Frontal cortex (tissue), 4 donors: ENCODE data around the gene ZDHHC6. TPM values are rescaled to one million over a fixed set of nuclear protein-coding genes. Genes with fewer than 3 reads are reported as not detected.
A peak's percentile ranks its signal among the peaks of the same experiment; 100 is the strongest.
"Not testable (repeated sequence)": the region's sequence is repeated elsewhere in the genome, so short reads cannot be mapped to it uniquely, and the experiment has no call there.

Experiments
- DNase-seq, 2 donors: peaks; one replicate each; pipeline ENCODE4 v3.0.0; 2012; ENCODE audit warnings: low spot score in 2 of 2
- FAIRE-seq: peaks from 2 replicates; lab custom pipeline; 2012; peaks lifted over from hg19 to GRCh38; lab: Jason Lieb, UNC
- total RNA-seq: library from RNA; depleted of rRNA; stranded (reverse); fragments of >200 nt; gene quantifications from one replicate; pipeline ENCODE4 v1.2.3, GENCODE V29; 2014
- donor health status: control.
- donor health status: control.
- donor health status: control.

The ZDHHC6 gene
- 31.0 TPM for total RNA-seq

DNA sequence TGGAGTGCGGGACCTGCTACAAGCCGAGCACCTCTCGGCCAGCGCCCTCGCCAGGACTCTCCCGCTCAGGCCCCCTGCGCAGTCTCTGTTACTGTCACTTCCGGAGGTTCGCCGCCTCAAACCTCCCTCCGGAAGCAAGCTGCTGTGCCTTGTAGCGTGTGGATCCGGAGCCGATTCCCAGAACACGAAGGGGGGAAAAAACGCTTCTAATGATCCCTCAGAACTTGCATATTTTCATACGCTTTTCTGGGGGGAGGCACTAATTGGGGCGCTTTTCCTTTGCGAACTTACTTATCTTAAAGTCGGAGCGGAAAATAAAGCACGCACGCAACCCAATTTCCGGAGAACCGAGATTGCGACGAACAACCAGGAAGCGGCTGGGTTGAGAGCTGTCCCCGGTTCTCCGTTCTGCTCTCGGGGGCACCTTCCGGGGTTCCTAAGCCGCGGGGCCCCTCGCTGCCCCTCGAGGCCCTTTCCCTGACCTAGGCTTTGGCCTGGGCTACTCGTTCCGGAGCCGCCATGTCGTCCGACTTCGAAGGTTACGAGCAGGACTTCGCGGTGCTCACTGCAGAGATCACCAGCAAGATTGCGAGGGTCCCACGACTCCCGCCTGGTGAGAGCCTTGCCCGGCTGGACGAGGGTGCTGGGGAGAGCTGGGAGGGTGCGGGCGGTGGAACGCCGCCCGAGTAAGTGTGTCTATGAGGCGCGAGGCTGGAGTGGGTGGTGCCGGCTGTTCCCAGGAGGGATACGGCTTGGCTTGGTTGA lies at the start of gene ZDHHC6, which contains the start of gene VTI1A:
Gene ZDHHC6, minus strand, starts transcription at position 60 of the 765 bp plus-strand sequence. CDS start 1,478 bp downstream, outside the sequence.
Gene VTI1A, plus strand, starts transcription at position 361 of the 765 bp plus-strand sequence. Its CDS starts 159 bp downstream, at position 520.
- FAIRE-seq, result no peak
- peak; percentile 64 to 73 for DNase-seq

DNA sequence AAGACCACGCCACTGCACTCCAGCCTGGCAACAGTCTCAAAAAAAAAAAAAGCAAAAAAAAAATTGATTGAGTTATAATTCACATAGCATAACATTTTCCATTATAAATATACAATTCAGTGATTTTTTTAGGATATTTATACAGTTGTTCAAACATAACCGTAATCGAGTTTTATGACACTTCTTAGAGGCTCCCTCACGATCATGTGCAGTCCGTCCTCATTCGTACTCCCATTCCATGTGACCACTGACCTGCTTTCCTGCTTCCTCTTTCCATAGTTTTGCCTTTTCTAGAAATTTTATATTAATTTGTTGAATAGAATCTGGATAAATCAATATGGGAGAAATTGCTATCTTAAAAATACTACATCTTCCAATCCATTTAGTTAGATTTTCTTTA lies 46.0 kb upstream of the ZDHHC6 start:
- DNase-seq (no peak), FAIRE-seq (no peak)

DNA sequence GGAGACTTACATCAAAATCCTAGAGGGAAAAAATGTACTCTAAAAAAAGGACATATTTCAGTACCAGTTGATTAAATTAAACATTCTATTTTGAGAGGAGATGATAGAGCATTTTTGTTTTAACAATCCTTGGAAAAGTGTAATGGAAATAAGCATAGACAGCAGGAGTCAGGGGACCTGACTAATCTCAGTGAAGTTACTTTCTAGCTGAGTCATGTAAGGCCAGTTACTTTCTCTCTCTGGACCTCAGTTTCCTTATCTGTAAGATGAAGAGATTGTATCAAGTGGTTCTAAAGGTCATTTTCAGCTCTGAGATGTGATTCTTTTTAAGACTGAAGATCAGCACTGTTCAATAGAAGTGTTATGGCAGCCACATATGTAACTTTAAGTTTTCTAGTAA lies 44.4 kb upstream of the ZDHHC6 start:
- no peak for DNase-seq
- no peak for FAIRE-seq

GRCh38 chr10:112490545-112490944 lies 43.8 kb upstream of the ZDHHC6 start:
- no peak for DNase-seq

DNA sequence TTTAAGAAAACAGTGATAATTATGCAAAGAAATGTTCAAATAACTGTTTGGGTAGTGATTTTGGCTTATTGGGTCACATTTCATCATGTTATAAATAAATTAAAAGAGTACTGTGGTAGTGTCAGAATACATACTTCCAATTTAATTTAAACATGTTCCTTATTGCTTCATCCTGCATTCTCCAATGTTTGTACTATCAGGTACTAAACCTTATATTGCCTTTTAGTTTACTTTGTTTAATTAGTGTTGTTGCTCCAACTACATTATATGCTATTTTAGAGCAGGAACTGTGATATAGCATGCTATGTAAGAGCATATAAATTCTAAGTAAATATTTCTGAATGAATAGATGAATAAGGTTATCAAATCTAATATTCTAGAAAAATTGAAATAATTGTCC lies 41.2 kb upstream of the ZDHHC6 start:
- DNase-seq (no peak), FAIRE-seq (no peak)

More at GRCh38 chr10:112490545-112490944, 43.8 kb upstream of the ZDHHC6 start:
- no peak for FAIRE-seq

GRCh38 chr10:112484399-112484798 lies 37.7 kb upstream of the ZDHHC6 start:
- FAIRE-seq, result no peak
- no peak for DNase-seq

GRCh38 chr10:112481602-112482001 lies 34.9 kb upstream of the ZDHHC6 start:
- no peak for DNase-seq
- no peak for FAIRE-seq

DNA sequence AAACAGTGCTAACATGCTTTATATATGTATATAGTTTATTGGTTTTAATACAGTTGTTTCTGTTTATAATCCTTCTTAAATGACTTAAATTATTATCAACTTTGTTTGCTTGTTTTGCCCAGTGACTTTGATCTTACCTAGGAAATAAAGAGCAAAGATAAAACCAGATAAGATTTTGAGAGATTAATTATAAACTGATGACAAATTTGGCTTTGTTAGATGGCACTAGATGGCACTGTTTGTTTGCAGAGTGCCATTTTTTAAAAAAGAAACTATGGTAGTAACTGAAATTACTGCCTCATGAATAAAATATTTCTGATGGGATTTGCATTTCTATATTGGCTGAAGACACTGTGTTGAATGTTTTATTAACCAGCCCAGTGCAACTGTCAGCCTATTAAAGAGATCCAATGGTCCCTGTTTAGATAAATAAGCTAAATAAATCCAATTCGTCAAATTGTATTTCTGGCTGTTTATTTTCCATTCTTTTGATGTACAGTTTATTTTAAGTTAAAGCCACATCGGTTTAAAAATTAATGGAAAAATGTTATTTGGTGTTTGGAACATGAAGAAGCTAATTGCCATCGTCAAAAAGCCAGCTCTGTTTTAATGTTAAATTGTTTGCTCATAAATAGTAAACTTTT lies 29.0 kb upstream of the ZDHHC6 start:
- DNase-seq (no peak), FAIRE-seq (peak; percentile 86)

- peak in 1 of 2 donors; percentile 44 for DNase-seq
- FAIRE-seq, result peak; percentile 83
Measured at GRCh38 chr10:112471878-112472487, 25.3 kb upstream of the ZDHHC6 start.

GRCh38 chr10:112467541-112468075 lies 20.9 kb upstream of the ZDHHC6 start:
- DNase-seq, result no peak
- no peak for FAIRE-seq

- FAIRE-seq (no peak), DNase-seq (no peak)
Measured at GRCh38 chr10:112466802-112467201, 20.1 kb upstream of the ZDHHC6 start.

DNA sequence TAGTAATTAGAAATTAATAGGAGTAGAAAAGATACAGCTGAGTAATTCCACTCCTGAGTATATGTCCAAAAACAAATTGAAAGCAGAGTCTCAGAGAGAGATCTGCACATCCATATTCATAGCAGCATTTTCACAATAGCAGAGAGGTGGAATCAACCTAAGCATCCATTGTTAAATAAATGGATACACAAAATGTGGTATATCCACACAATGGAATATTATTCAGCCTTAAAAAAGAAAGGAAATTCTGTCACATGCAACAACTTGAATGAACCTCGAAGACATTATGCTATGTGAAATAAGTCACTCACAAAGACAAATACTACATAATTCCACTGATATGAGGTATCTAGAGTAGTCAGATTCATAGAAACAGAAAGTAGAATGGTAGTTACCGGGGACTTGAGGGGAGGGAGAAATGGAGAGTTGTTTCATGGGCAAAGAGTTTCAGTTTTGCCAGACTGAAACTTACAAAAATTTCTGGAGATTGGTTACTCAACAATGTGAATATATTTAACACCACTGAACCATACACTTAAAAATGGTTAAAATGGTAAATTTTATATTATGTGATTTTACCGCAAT lies 18.7 kb upstream of the ZDHHC6 start:
- FAIRE-seq (peak; percentile 42), DNase-seq (no peak)

DNA sequence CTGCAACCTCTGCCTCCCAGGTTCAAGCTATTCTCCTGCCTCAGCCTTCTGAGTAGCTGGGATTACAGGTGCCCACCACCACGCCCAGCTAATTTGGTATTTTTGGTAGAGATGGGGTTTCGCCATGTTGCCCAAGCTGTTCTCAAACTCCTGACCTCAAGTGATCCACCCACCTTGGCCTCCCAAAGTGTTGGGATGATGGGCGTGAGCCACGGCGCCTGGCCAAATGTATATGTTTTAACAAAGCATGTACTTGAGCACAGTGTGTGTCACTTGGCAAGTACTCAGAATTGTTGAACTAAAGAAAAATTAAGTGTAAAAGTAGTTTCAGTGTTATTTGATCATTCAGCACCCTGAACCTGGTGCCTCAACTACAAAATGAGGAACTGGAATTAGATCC lies 17.4 kb upstream of the ZDHHC6 start:
- DNase-seq, FAIRE-seq: not testable (repeated sequence)

GRCh38 chr10:112461029-112461887 lies 14.5 kb upstream of the ZDHHC6 start:
- DNase-seq (no peak), FAIRE-seq (no peak)

DNA sequence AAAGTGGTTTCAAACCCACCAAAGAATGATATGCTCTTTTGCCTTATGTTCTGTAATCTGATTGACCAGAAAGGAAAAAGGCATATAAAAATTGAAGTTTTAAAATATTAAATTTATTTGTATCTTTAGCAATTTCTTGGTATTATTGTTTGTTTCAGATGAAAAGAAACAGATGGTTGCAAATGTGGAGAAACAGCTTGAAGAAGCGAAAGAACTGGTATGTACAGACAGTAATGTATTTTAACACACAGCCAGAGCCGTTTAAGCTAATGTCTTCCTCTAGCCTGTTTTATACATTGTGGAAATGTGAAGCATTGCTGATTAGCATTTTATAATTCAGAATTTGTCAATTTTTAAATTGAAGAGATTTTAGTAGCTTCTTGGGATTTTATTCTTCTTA lies 13.7 kb upstream of the ZDHHC6 start:
- DNase-seq (no peak), FAIRE-seq (no peak)

- FAIRE-seq (no peak), DNase-seq (no peak)
Measured at GRCh38 chr10:112456533-112456932, 9.8 kb upstream of the ZDHHC6 start.

GRCh38 chr10:112454910-112455779 lies 8.4 kb upstream of the ZDHHC6 start:
- FAIRE-seq, result no peak

GRCh38 chr10:112448888-112449287 lies 2.2 kb upstream of the ZDHHC6 start:
- DNase-seq, result no peak
- FAIRE-seq, result no peak

More at GRCh38 chr10:112454910-112455779, 8.4 kb upstream of the ZDHHC6 start:
- DNase-seq, result no peak
